Measurements from ENCODE around the gene PDE7B. TPM values are rescaled to one million over a fixed set of nuclear protein-coding genes. Genes with fewer than 3 reads are reported as not detected.

Gene PDE7B
- total and polyA plus RNA-seq, 2 of the 13 experiments (the other 11 are each of a cell fraction or from before 2014, with no cell fraction given), result not detected

- no peak for TF ChIP-seq ARHGAP35 (CRISPR knock-in tag; IDR thresholded peaks at IDR 0.05; ENCODE audit: borderline replicate concordance)
- TF ChIP-seq IKZF1 (IDR thresholded peaks at IDR 0.05), result no peak
- no peak for TF ChIP-seq ZNF335 (CRISPR knock-in tag; IDR thresholded peaks at IDR 0.05)
- TF ChIP-seq NFE2L2 (IDR thresholded peaks at IDR 0.05; ENCODE audit: low read length), result no peak
- TF ChIP-seq ZNF317 (CRISPR knock-in tag; IDR thresholded peaks at IDR 0.05), result no peak
These were observed 260.8 kb downstream of the PDE7B start (continued) for GRCh38 chr6:136112262-136112661.

GRCh38 chr6:136113736-136114173, 262.3 kb downstream of the PDE7B start:
- H3K4me1 ChIP-seq (ENCODE audit: insufficient read depth, low read length), result no peaks in the 10 kb centered on the region
- ATAC-seq (no peak), FAIRE-seq (no peak), DNase-seq (ENCODE audit: low spot score) (no peak)
- H3K4me3 ChIP-seq (replicated peaks in 1 of 3; ENCODE audit: insufficient read depth in 1 of 3, low read depth in 2 of 3, low read length in 3 of 3), result no peak overlapping the region
- ChIA-PET POLR2A (no interaction called here), CTCF (ENCODE audit: low intra/inter-chr PET ratio, low total read pairs) (no interaction called here)
- no peak overlapping the region for H3K9ac ChIP-seq (ENCODE audit: insufficient read depth, low read depth, low read length)
- no peak overlapping the region for H3K4me2 ChIP-seq (ENCODE audit: low read depth, low read length)
- intact Hi-C loops (cut with micrococcal nuclease; ENCODE audit: unreplicated experiment), result no loop called here
- in situ Hi-C loops (cut with HindIII; ENCODE audit: extremely low pct_ligation_motif_present, low pct_unique_long_range_greater_than_20kb), result no loop called here
- H4K20me1 ChIP-seq (ENCODE audit: insufficient read depth, low read length), result no peaks in the 10 kb centered on the region
- no peaks in the 10 kb centered on the region for H3K79me2 ChIP-seq (ENCODE audit: insufficient read depth, low read length)
- H3K9me3 ChIP-seq (ENCODE audit: low read length), result no peaks in the 10 kb centered on the region
- 9% methylated on average over 5 of the region's 5 CpGs for WGBS (ENCODE audit: low lambda C conversion rate)
- no peak overlapping the region for H2AFZ ChIP-seq (ENCODE audit: low read length)
- H3K27ac ChIP-seq (ENCODE audit: extremely low read length, insufficient read depth, low read length), result no peak overlapping the region
- BruUV-seq (replicated peaks), result no TSS peak
- no peaks in the 10 kb centered on the region for H3K27me3 ChIP-seq (ENCODE audit: control insufficient read depth in 1 of 2, insufficient read depth in 2 of 2, low read length in 2 of 2)
- no peaks in the 10 kb centered on the region for H3K36me3 ChIP-seq (replicated peaks in 1 of 2; ENCODE audit: control insufficient read depth in 1 of 2, insufficient read depth in 2 of 2, low read length in 2 of 2)
- no peak for TF ChIP-seq CTCF (CRISPR knock-in tag; IDR thresholded peaks at IDR 0.05)
- TF ChIP-seq TRIM22 (IDR thresholded peaks at IDR 0.05), result no peak
- TF ChIP-seq KIAA2018 (CRISPR knock-in tag; IDR thresholded peaks at IDR 0.05; ENCODE audit: borderline replicate concordance), result no peak
- TF ChIP-seq AKAP8 (CRISPR knock-in tag; IDR thresholded peaks at IDR 0.05), result no peak
- no peak for TF ChIP-seq ZNF547 (CRISPR knock-in tag; IDR thresholded peaks at IDR 0.05)
- no peak for TF ChIP-seq ZNF589 (CRISPR knock-in tag; conservative IDR thresholded peaks at IDR 0.05)
